IMR-90 (cell line): ENCODE results near the gene PCBD1. TPM values are rescaled to one million over a fixed set of nuclear protein-coding genes. Genes with fewer than 3 reads are reported as not detected.

Experiments used
- ATAC-seq: fragments of 200-7000 bp; cut with Tn5 transposase; 2 replicates; pipeline ENCODE4 v1.9.1; 2020; ENCODE audit warnings: low read depth, mild to moderate bottlenecking, moderate library complexity
- BruUV-seq: library from RNA; stranded (reverse); fragments of 400-500 nt; replicated peaks from 2 replicates; lab custom pipeline; 2021; lab: Mats Ljungman, UMichigan
- CTCF ChIA-PET: fragments of 300-600 bp; formaldehyde crosslinking; extraction: SDS; loops from one replicate; lab custom pipeline; 2021; ENCODE audit warnings: antibody characterized with exemption; lab: Yijun Ruan, JAX
- POLR2A ChIA-PET: fragments of 300-600 bp; sonication (Branson Sonifier 250); formaldehyde crosslinking; loops from one replicate; lab custom pipeline; 2022; ENCODE audit warnings: antibody characterized with exemption; ENCODE audit not compliant: unreplicated experiment; lab: Charles Lee
- DNase-seq: peaks from one replicate; pipeline ENCODE4 v3.0.0; 2013
- H2AFZ ChIP-seq: replicated peaks from 2 replicates; pipeline ENCODE3; 2013; ENCODE audit warnings: low read length, mild to moderate bottlenecking; ENCODE audit not compliant: poor library complexity
- H2AK5ac ChIP-seq: 2 replicates; pipeline ENCODE4 v1.6.1; 2013; ENCODE audit warnings: low read depth, low read length, inconsistent platforms
- H2AK9ac ChIP-seq: replicated peaks from 2 replicates; pipeline ENCODE3; 2013; ENCODE audit warnings: mild to moderate bottlenecking, low read depth, low read length, moderate library complexity; ENCODE audit not compliant: poor library complexity
- H2BK120ac ChIP-seq: 2 replicates; pipeline ENCODE4 v1.6.1; 2013; ENCODE audit warnings: low read depth, low read length, inconsistent platforms
- H2BK15ac ChIP-seq: 3 replicates; pipeline ENCODE4 v1.6.1; 2013; ENCODE audit warnings: low read depth, low read length, inconsistent platforms
- H2BK20ac ChIP-seq: 2 replicates; pipeline ENCODE4 v1.6.1; 2013; ENCODE audit warnings: low read depth, mild to moderate bottlenecking, inconsistent platforms, low read length, moderate library complexity
- H2BK5ac ChIP-seq: 2 replicates; pipeline ENCODE4 v1.6.1; 2013; ENCODE audit warnings: mild to moderate bottlenecking, low read depth, low read length, inconsistent platforms; ENCODE audit not compliant: poor library complexity, severe bottlenecking
- H3K14ac ChIP-seq: replicated peaks from 2 replicates; pipeline ENCODE4 v1.6.1; 2013; ENCODE audit warnings: low read depth, low read length, inconsistent platforms
- H3K18ac ChIP-seq: 2 replicates; pipeline ENCODE4 v1.6.1; 2013; ENCODE audit warnings: low read depth, low read length, control low read depth
- H3K23ac ChIP-seq: 2 replicates; pipeline ENCODE4 v1.6.1; 2013; ENCODE audit warnings: low read depth, low read length, inconsistent platforms
- H3K27ac ChIP-seq: 2 replicates; pipeline ENCODE4 v1.5.1; 2013; ENCODE audit warnings: mild to moderate bottlenecking, control low read depth, low read length; ENCODE audit not compliant: insufficient read depth
- H3K27me3 ChIP-seq: 2 replicates; pipeline ENCODE4 v1.6.1; 2013; ENCODE audit warnings: low read length; ENCODE audit not compliant: control insufficient read depth, insufficient read depth
- H3K36me3 ChIP-seq: 2 replicates; pipeline ENCODE4 v1.6.1; 2013; ENCODE audit warnings: low read length, mixed read lengths; ENCODE audit not compliant: control insufficient read depth, insufficient read depth
- H3K4ac ChIP-seq: 2 replicates; pipeline ENCODE4 v1.6.1; 2013; ENCODE audit warnings: low read depth, low read length, inconsistent platforms
- H3K4me1 ChIP-seq: 2 replicates; pipeline ENCODE4 v1.6.1; 2013; ENCODE audit warnings: low read length, mixed read lengths; ENCODE audit not compliant: control insufficient read depth, insufficient read depth
- H3K4me2 ChIP-seq: 2 replicates; pipeline ENCODE4 v1.6.1; 2013; ENCODE audit warnings: low read depth, mild to moderate bottlenecking, control low read depth, low read length, moderate library complexity
- H3K4me3 ChIP-seq: 2 replicates; pipeline ENCODE4 v1.5.1; 2013; ENCODE audit warnings: low read depth, mild to moderate bottlenecking, control low read depth, low read length, moderate library complexity; ENCODE audit not compliant: insufficient read depth
- H3K56ac ChIP-seq: 2 replicates; pipeline ENCODE4 v1.6.1; 2013; ENCODE audit warnings: low read length, inconsistent platforms; ENCODE audit not compliant: insufficient read depth; ENCODE audit errors: extremely low read depth
- H3K79me1 ChIP-seq, 2 experiments: 2 replicates each; pipeline ENCODE4 v1.6.1; 2013; ENCODE audit warnings: low read length in 2 of 2, inconsistent platforms in 1 of 2, low read depth in 1 of 2
- H3K9ac ChIP-seq: 2 replicates; pipeline ENCODE4 v1.6.1; 2013; ENCODE audit warnings: low read depth, low read length, control low read depth
- H3K9me1 ChIP-seq: 2 replicates; pipeline ENCODE4 v1.6.1; 2013; ENCODE audit warnings: low read length, inconsistent platforms; ENCODE audit not compliant: insufficient read depth
- H3K9me3 ChIP-seq: 2 replicates; pipeline ENCODE4 v1.6.1; 2013; ENCODE audit warnings: low read length; ENCODE audit not compliant: control insufficient read depth, insufficient read depth
- H4K20me1 ChIP-seq: 2 replicates; pipeline ENCODE4 v1.6.1; 2013; ENCODE audit warnings: low read length, inconsistent platforms; ENCODE audit not compliant: insufficient read depth
- H4K5ac ChIP-seq: 2 replicates; pipeline ENCODE4 v1.6.1; 2013; ENCODE audit warnings: mild to moderate bottlenecking, low read depth, low read length, control low read depth
- H4K8ac ChIP-seq, 2 experiments: 2 replicates each; pipeline ENCODE4 v1.6.1; 2013; ENCODE audit warnings: low read depth in 2 of 2, low read length in 2 of 2, control low read depth in 1 of 2, inconsistent platforms in 1 of 2
- H4K91ac ChIP-seq: 2 replicates; pipeline ENCODE4 v1.6.1; 2013; ENCODE audit warnings: low read depth, low read length, inconsistent platforms; ENCODE audit not compliant: insufficient read depth
- CHD1 ChIP-seq: IDR thresholded peaks from 2 replicates; pipeline ENCODE4 v1.6.1; 2012; ENCODE audit warnings: low read depth, low read length, improper control_type of control experiment
- CTCF ChIP-seq: conservative IDR thresholded peaks from 2 replicates; pipeline ENCODE4 v1.5.1; 2012; ENCODE audit warnings: mild to moderate bottlenecking, low read depth, low read length, improper control_type of control experiment
- FOS ChIP-seq: fragments of 150-350 bp; IDR thresholded peaks from 2 replicates; pipeline ENCODE4 v1.6.1; 2016; ENCODE audit warnings: low read depth, low read length
- RAD21 ChIP-seq: IDR thresholded peaks from 2 replicates; pipeline ENCODE4 v1.6.1; 2012; ENCODE audit warnings: low read length, improper control_type of control experiment
- SMC3 ChIP-seq: fragments of 150-350 bp; IDR thresholded peaks from 2 replicates; pipeline ENCODE4 v1.6.1; 2016; ENCODE audit warnings: low read depth, mild to moderate bottlenecking, antibody characterized with exemption, low read length, moderate library complexity
- WGBS, 2 experiments: methylation state at CpG; one replicate each; pipeline versions ENCODE4 v1.1.5 to v1.1.7; 2013; ENCODE audit warnings: missing lambda C conversion rate in 2 of 2; ENCODE audit not compliant: insufficient read length in 1 of 2; ENCODE audit errors: extremely low coverage in 2 of 2; 5-methylcytosine and 5-hydroxymethylcytosine counted together
- dilution Hi-C: fragments of 300-500 bp; cut with HindIII; formaldehyde crosslinking; loops from one replicate; pipeline ENCODE4 v1.14.3; 2018; ENCODE audit warnings: low sequenced_read_pairs; ENCODE audit not compliant: unreplicated experiment
- in situ Hi-C: fragments of 300-500 bp; cut with MboI; formaldehyde crosslinking; loops from 3 replicates; pipeline ENCODE4 v1.14.3; 2019; ENCODE audit warnings: low sequenced_read_pairs, inconsistent platforms, mixed read lengths
- intact Hi-C: fragments of 100-400 bp; cut with micrococcal nuclease; formaldehyde crosslinking; loops from 2 replicates; pipeline ENCODE4 v1.10.0; 2022
- polyA plus RNA-seq, 3 experiments: library from polyadenylated mRNA; depleted of rRNA; stranded (reverse); fragments of >200 nt; gene quantifications; 2 replicates each; pipeline ENCODE4 v1.2.3, GENCODE V29; 2012; ENCODE audit warnings: low replicate concordance in 1 of 3
- total RNA-seq: library from RNA; depleted of rRNA; stranded (reverse); fragments of >200 nt; gene quantifications from 2 replicates; pipeline ENCODE4 v1.2.3, GENCODE V29; 2012

Gene PCBD1
- total and polyA plus RNA-seq, 2 of the 4 experiments (the other 2 are of a cell fraction), result 15.8 to 31.6 TPM

GRCh38 chr10:70925377-70926225 is 37.2 kb upstream of the PCBD1 start:
- H4K91ac ChIP-seq, result no peak overlapping the region
- ChIA-PET CTCF (interaction anchor here (0.9 to 1.3 kb wide), 5 partner anchors 11 to 360 kb away, joined by 3 to 7 read pairs (median 4); no protein-coding TSS in a partner anchor), POLR2A (no interaction called here)
- H3K14ac ChIP-seq, result no peak overlapping the region
- H2BK120ac ChIP-seq, result no peak overlapping the region
- DNase-seq, result no peak
- H3K56ac ChIP-seq, result no peak overlapping the region
- no peaks in the 10 kb centered on the region for H3K4me1 ChIP-seq
- H2BK5ac ChIP-seq, result no peak overlapping the region
- H3K79me1 ChIP-seq, result no peaks in the 10 kb centered on the region
- H3K23ac ChIP-seq, result no peak overlapping the region
- intact Hi-C loops (loop anchor here (1.0 to 5.0 kb wide), 3 partner anchors 284 to 360 kb away; no protein-coding TSS in a partner anchor), in situ Hi-C loops (loop anchor here (5.0 kb wide), 1 partner anchor 362 kb away; no protein-coding TSS in a partner anchor), dilution Hi-C loops (no loop called here)
- H2BK20ac ChIP-seq, result no peak overlapping the region
- no peak overlapping the region for H3K4ac ChIP-seq
- H4K8ac ChIP-seq, result no peak overlapping the region
- 90% methylated on average over 3 of the region's 22 CpGs; no CpG with 5 or more reads in 1 of the 2 experiments for WGBS, 2 experiments
- H3K4me3 ChIP-seq, result no peak overlapping the region
- H3K9ac ChIP-seq, result no peak overlapping the region
- ATAC-seq, result peak; percentile 98
- no peaks in the 10 kb centered on the region for H3K9me3 ChIP-seq
- H3K27ac ChIP-seq, result no peak overlapping the region
- H2AK5ac ChIP-seq, result no peak overlapping the region
- H3K18ac ChIP-seq, result no peak overlapping the region
- no peaks in the 10 kb centered on the region for H4K20me1 ChIP-seq
- H4K5ac ChIP-seq, result no peak overlapping the region
- TF ChIP-seq SMC3, result peak; percentile 67
- no peak for TF ChIP-seq CHD1
- peak; percentile 79 for TF ChIP-seq RAD21
- TF ChIP-seq CTCF, result peak; percentile 77
- no peak for TF ChIP-seq FOS
- H3K36me3 ChIP-seq, result no peaks in the 10 kb centered on the region
- no TSS peak for BruUV-seq
- H2AK9ac ChIP-seq, result peak overlapping the region; percentile 5
- no peak overlapping the region for H3K4me2 ChIP-seq
- H2AFZ ChIP-seq, result peak overlapping the region; percentile 28
- no peaks in the 10 kb centered on the region for H3K9me1 ChIP-seq
- H3K27me3 ChIP-seq, result peaks cover 52% of the 10 kb centered on the region
- no peak overlapping the region for H2BK15ac ChIP-seq
